ENCODE data around the gene UBE2C.

DNA sequence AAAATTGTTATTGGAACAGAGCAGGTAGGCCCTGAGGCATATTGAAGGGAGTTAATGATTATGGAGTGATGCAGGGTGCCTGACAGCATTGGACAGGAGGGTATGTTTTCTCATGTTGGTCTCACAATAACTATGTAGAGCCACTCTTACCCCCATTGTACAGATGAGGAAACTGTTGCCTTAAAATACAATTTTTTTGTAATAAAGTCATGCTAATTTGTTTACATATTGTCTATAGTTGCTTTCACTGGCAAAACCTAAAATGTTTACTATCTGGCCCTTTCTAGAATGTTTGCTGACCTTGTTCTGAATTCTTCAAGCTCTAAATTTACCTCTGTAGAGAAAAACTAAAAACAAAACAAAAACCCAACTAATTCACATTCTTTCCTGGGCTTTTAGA lies 39.1 kb downstream of the UBE2C start:
- TF ChIP-seq, protein P1, sequence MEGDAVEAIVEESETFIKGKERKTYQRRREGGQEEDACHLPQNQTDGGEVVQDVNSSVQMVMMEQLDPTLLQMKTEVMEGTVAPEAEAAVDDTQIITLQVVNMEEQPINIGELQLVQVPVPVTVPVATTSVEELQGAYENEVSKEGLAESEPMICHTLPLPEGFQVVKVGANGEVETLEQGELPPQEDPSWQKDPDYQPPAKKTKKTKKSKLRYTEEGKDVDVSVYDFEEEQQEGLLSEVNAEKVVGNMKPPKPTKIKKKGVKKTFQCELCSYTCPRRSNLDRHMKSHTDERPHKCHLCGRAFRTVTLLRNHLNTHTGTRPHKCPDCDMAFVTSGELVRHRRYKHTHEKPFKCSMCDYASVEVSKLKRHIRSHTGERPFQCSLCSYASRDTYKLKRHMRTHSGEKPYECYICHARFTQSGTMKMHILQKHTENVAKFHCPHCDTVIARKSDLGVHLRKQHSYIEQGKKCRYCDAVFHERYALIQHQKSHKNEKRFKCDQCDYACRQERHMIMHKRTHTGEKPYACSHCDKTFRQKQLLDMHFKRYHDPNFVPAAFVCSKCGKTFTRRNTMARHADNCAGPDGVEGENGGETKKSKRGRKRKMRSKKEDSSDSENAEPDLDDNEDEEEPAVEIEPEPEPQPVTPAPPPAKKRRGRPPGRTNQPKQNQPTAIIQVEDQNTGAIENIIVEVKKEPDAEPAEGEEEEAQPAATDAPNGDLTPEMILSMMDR (IDR thresholded peaks at IDR 0.05), result no peak
- no peak for TF ChIP-seq POLR2A (IDR thresholded peaks at IDR 0.05)

All from right lobe of liver (tissue), 4 donors.